HepG2 (cell line): ENCODE results near the gene E2F3. TPM values are rescaled to one million over a fixed set of nuclear protein-coding genes. Genes with fewer than 3 reads are reported as not detected.

Experiments used
- CREB1 ChIP-seq, 2 experiments: fragments of 450-650 bp in 1 of 2; IDR thresholded peaks; 2 replicates each; pipeline ENCODE4 v1.6.1; 2016 to 2017; ENCODE audit warnings: control low read depth in 1 of 2, mild to moderate bottlenecking in 1 of 2, missing compliant biosample characterization in 1 of 2, missing genetic modification characterization in 1 of 2
- IKZF1 ChIP-seq: fragments of 450-650 bp; IDR thresholded peaks from 2 replicates; pipeline ENCODE4 v1.7.1; 2016
- KLF13 ChIP-seq: sonication (generic); formaldehyde crosslinking; IDR thresholded peaks from 2 replicates; pipeline ENCODE4 v1.4.0; 2020; ENCODE audit warnings: mild to moderate bottlenecking, missing genetic modification reagents
- POGZ ChIP-seq: sonication (generic); formaldehyde crosslinking; IDR thresholded peaks from 2 replicates; pipeline ENCODE4 v1.4.0; 2020; ENCODE audit warnings: mild to moderate bottlenecking, missing genetic modification reagents
- SPEN ChIP-seq: sonication (generic); formaldehyde crosslinking; IDR thresholded peaks from 2 replicates; pipeline ENCODE4 v1.5.1; 2020; ENCODE audit warnings: low read depth, mild to moderate bottlenecking, missing genetic modification reagents
- THYN1 ChIP-seq: sonication (generic); formaldehyde crosslinking; IDR thresholded peaks from 2 replicates; pipeline ENCODE4 v1.8.1; 2023; ENCODE audit warnings: low read depth, mild to moderate bottlenecking, moderate library complexity, missing genetic modification reagents, borderline replicate concordance
- ZBTB40 ChIP-seq, 2 experiments: fragments of 450-650 bp in 1 of 2; sonication (generic) in 1 of 2; formaldehyde crosslinking in 1 of 2; IDR thresholded peaks; 2 replicates each; pipeline versions ENCODE4 v1.6.1 to v1.8.0; 2016 to 2022; ENCODE audit warnings: antibody characterized with exemption in 1 of 2, mild to moderate bottlenecking in 1 of 2, missing genetic modification reagents in 1 of 2
- ZBTB46 ChIP-seq: sonication (generic); formaldehyde crosslinking; IDR thresholded peaks from 2 replicates; pipeline ENCODE4 v1.4.0; 2020; ENCODE audit warnings: mild to moderate bottlenecking, missing genetic modification reagents, borderline replicate concordance
- ZEB1 ChIP-seq: IDR thresholded peaks from 2 replicates; pipeline ENCODE4 v1.6.1; 2012; ENCODE audit warnings: mild to moderate bottlenecking, low read depth, inconsistent platforms; ENCODE audit not compliant: insufficient replicate concordance
- ZNF740 ChIP-seq: sonication (generic); formaldehyde crosslinking; IDR thresholded peaks from 2 replicates; pipeline ENCODE4 v1.4.0; 2020; ENCODE audit warnings: missing genetic modification reagents
- ZNF800 ChIP-seq: sonication (generic); formaldehyde crosslinking; IDR thresholded peaks from 2 replicates; pipeline ENCODE4 v1.4.0; 2020; ENCODE audit warnings: missing genetic modification reagents
- polyA plus RNA-seq, 8 experiments: library from polyadenylated mRNA; depleted of rRNA in 3 of 8; stranded (reverse) in 7 of 8; unstranded in 1 of 8; fragments of >200 nt; fragmentation: Illumina TruSeq in 4 of 8; extraction: Trizol in 4 of 8; gene quantifications; 2 replicates each; pipeline versions ENCODE4 v1.2.1 to v1.2.3, GENCODE V29; 2011 to 2016; ENCODE audit warnings: low read depth in 4 of 8, missing spikeins in 1 of 8, mixed read lengths in 1 of 8; ENCODE audit not compliant: insufficient read depth in 1 of 8
- total RNA-seq, 5 experiments: library from RNA; depleted of rRNA; stranded (reverse); fragments of >200 nt; fragmentation: Illumina TruSeq; extraction: Trizol; gene quantifications; 2 replicates each; pipeline ENCODE4 v1.2.3, GENCODE V29; 2016; ENCODE audit warnings: low read depth in 1 of 5
- TF ChIP-seq, protein P1 (sequence below): sonication (generic); formaldehyde crosslinking; IDR thresholded peaks from 2 replicates; pipeline ENCODE4 v1.8.1; 2023; ENCODE audit warnings: missing genetic modification reagents, mild to moderate bottlenecking, borderline replicate concordance

E2F3 gene
- total and polyA plus RNA-seq, 2 of the 13 experiments (the other 11 are each of a cell fraction or from before 2014, with no cell fraction given) = 8.5 to 12.7 TPM

- TF ChIP-seq ZBTB40 (IDR thresholded peaks at IDR 0.05) = no peak
- peak; percentile 47; the same call in 1 of the 2 replicates for TF ChIP-seq ZBTB40 (CRISPR knock-in tag; IDR thresholded peaks at IDR 0.05)
- TF ChIP-seq ZEB1 = peak; percentile 63
- TF ChIP-seq SPEN (CRISPR knock-in tag) = peak; percentile 75; the same call in 1 of the 2 replicates
- TF ChIP-seq ZNF740 (CRISPR knock-in tag) = no peak
- no peak for TF ChIP-seq ZBTB46 (CRISPR knock-in tag)
- 0 out of 2 replicates have a peak, but pooled peaks have one; percentile 48 for TF ChIP-seq ZNF800 (CRISPR knock-in tag)
- TF ChIP-seq CREB1 (IDR thresholded peaks at IDR 0.05) = peak; percentile 65; the same call in 1 of the 2 replicates
- TF ChIP-seq CREB1 (CRISPR knock-in tag; IDR thresholded peaks at IDR 0.05) = peak; percentile 86
- TF ChIP-seq KLF13 (CRISPR knock-in tag) = no peak
- peak; percentile 92 for TF ChIP-seq POGZ
- TF ChIP-seq IKZF1 = no peak
- no peak for TF ChIP-seq THYN1 (CRISPR knock-in tag)
- TF ChIP-seq, protein P1, sequence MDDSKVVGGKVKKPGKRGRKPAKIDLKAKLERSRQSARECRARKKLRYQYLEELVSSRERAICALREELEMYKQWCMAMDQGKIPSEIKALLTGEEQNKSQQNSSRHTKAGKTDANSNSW (CRISPR knock-in tag) = no peak
Observed at GRCh38 chr6:20534295-20535262, 132.9 kb downstream of the E2F3 start, which contains the start of gene CDKAL1 (continued).
